Measurements from ENCODE around the gene PRDM5.

- TF ChIP-seq TCF12 (IDR thresholded peaks at IDR 0.05; ENCODE audit: low read depth) (no peak), RAD21 (IDR thresholded peaks at IDR 0.05; ENCODE audit: low read depth) (no peak), REST (IDR thresholded peaks at IDR 0.05; ENCODE audit: low read depth) (no peak), EGR1 (IDR thresholded peaks at IDR 0.05) (no peak), EP300 (IDR thresholded peaks at IDR 0.05; ENCODE audit: borderline replicate concordance) (no peak), CEBPB (IDR thresholded peaks at IDR 0.05) (no peak), CREB1 (IDR thresholded peaks at IDR 0.05; ENCODE audit: low read depth) (no peak)
Measured at GRCh38 chr4:120881846-120882245, 40.7 kb downstream of the PRDM5 start.
